Loucy (cell line): ENCODE data around the gene SNURF.

ENCODE experiments used
- EZH2phosphoT487 ChIP-seq: fragments of 200-600 bp; IDR thresholded peaks from 2 replicates; pipeline ENCODE4 v1.6.1; 2018; ENCODE audit warnings: antibody characterized with exemption, mild to moderate bottlenecking, moderate library complexity, borderline replicate concordance
- TF ChIP-seq, protein P1 (sequence below): fragments of 200-600 bp; sonication (generic); conservative IDR thresholded peaks from 2 replicates; pipeline ENCODE4 v1.5.1; 2014; ENCODE audit warnings: mild to moderate bottlenecking, antibody characterized with exemption, low read length

DNA sequence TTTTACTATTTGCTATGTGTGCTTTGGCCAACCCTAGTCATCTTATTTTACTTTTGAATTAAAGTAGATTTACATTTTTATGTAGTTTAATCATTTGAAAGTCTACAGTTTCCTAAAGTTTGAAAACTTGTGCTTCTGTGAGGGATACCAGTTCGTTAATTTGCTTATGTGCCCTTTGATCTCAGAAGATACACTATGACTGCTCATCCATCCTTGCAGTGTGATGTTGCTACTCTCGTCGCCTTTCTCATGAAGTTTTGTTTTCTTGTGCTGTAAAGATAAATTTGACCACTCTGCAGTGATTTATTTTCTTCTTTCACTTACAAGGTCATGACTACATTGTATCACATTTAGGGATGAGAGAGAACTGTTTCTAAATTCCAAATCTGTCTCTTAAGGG lies 16.3 kb downstream of the SNURF start:
- TF ChIP-seq, protein P1, sequence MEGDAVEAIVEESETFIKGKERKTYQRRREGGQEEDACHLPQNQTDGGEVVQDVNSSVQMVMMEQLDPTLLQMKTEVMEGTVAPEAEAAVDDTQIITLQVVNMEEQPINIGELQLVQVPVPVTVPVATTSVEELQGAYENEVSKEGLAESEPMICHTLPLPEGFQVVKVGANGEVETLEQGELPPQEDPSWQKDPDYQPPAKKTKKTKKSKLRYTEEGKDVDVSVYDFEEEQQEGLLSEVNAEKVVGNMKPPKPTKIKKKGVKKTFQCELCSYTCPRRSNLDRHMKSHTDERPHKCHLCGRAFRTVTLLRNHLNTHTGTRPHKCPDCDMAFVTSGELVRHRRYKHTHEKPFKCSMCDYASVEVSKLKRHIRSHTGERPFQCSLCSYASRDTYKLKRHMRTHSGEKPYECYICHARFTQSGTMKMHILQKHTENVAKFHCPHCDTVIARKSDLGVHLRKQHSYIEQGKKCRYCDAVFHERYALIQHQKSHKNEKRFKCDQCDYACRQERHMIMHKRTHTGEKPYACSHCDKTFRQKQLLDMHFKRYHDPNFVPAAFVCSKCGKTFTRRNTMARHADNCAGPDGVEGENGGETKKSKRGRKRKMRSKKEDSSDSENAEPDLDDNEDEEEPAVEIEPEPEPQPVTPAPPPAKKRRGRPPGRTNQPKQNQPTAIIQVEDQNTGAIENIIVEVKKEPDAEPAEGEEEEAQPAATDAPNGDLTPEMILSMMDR, result no peak
- no peak for TF ChIP-seq EZH2phosphoT487
